Measurements from ENCODE around the gene CCSER1.

- TF ChIP-seq CTCF (IDR thresholded peaks at IDR 0.05; ENCODE audit: poor library complexity, severe bottlenecking) = no peak
- TF ChIP-seq EZH2 (IDR thresholded peaks at IDR 0.05; ENCODE audit: borderline replicate concordance, insufficient read depth, low read length, poor library complexity, severe bottlenecking) = no peak
- no peak for TF ChIP-seq MXI1 (conservative IDR thresholded peaks at IDR 0.05; ENCODE audit: poor library complexity, severe bottlenecking)
Measured at GRCh38 chr4:91058345-91058744, 931.2 kb downstream of the CCSER1 start.

Data from neural cell (in vitro differentiated cells).